K562 (cell line): ENCODE data around the gene COL4A2. TPM values are rescaled to one million over a fixed set of nuclear protein-coding genes. Genes with fewer than 3 reads are reported as not detected.

ENCODE experiments used
- CREBBP ChIP-seq: IDR thresholded peaks from one replicate; pipeline ENCODE4 v1.6.1; 2012; ENCODE audit warnings: low read depth, mild to moderate bottlenecking, control low read depth, inconsistent platforms, low read length
- DEAF1 ChIP-seq: fragments of 450-650 bp; formaldehyde crosslinking; IDR thresholded peaks from 2 replicates; pipeline ENCODE4 v1.4.0; 2020; ENCODE audit warnings: mild to moderate bottlenecking, moderate library complexity
- ERF ChIP-seq: fragments of 450-650 bp; formaldehyde crosslinking; IDR thresholded peaks from 2 replicates; pipeline ENCODE4 v1.4.0; 2020; ENCODE audit warnings: mild to moderate bottlenecking, mixed read lengths
- IFI16 ChIP-seq: fragments of 250-450 bp; sonication (Bioruptor Pico); IDR thresholded peaks from 2 replicates; pipeline ENCODE4 v2.1.2; 2022; ENCODE audit warnings: mild to moderate bottlenecking, inconsistent platforms
- MTA2 ChIP-seq: fragments of 450-650 bp; IDR thresholded peaks from 2 replicates; pipeline ENCODE4 v1.6.1; 2016; ENCODE audit warnings: low read depth
- RB1 ChIP-seq: fragments of 450-650 bp; IDR thresholded peaks from 2 replicates; pipeline ENCODE4 v1.6.1; 2017; ENCODE audit warnings: low read depth, mild to moderate bottlenecking
- RBM14 ChIP-seq: fragments of 200-400 bp; formaldehyde crosslinking; IDR thresholded peaks from 2 replicates; pipeline ENCODE4 v1.6.1; 2018; ENCODE audit warnings: low read depth, mild to moderate bottlenecking, low read length, moderate library complexity, borderline replicate concordance; ENCODE audit not compliant: insufficient read depth
- RBM34 ChIP-seq: fragments of 200-400 bp; formaldehyde crosslinking; IDR thresholded peaks from 2 replicates; pipeline ENCODE4 v1.6.1; 2018; ENCODE audit warnings: low read length, borderline replicate concordance; ENCODE audit not compliant: insufficient read depth
- SAP30 ChIP-seq: fragments of 200-600 bp; sonication (generic); IDR thresholded peaks from 2 replicates; pipeline ENCODE4 v1.6.1; 2012; ENCODE audit warnings: borderline replicate concordance, low read depth, mild to moderate bottlenecking, moderate library complexity, low read length, control low read depth, inconsistent platforms; ENCODE audit not compliant: insufficient read depth, poor library complexity, severe bottlenecking
- SLC30A9 ChIP-seq: fragments of 250-450 bp; sonication (Bioruptor Pico); IDR thresholded peaks from 2 replicates; pipeline ENCODE4 v1.8.0; 2022; ENCODE audit warnings: mild to moderate bottlenecking, moderate library complexity
- ZBTB40 ChIP-seq, 2 experiments: fragments of 450-650 bp in 1 of 2; sonication (generic) in 1 of 2; formaldehyde crosslinking in 1 of 2; IDR thresholded peaks; 2 replicates each; pipeline versions ENCODE4 v1.7.1 to v1.9.0; 2016 to 2022; ENCODE audit warnings: inconsistent platforms in 1 of 2, mild to moderate bottlenecking in 1 of 2, missing genetic modification reagents in 1 of 2
- ZBTB9 ChIP-seq: fragments of 450-650 bp; formaldehyde crosslinking; IDR thresholded peaks from 2 replicates; pipeline ENCODE4 v1.4.0; 2020; ENCODE audit warnings: mild to moderate bottlenecking, moderate library complexity
- ZEB2 ChIP-seq: fragments of 450-650 bp; IDR thresholded peaks from 2 replicates; pipeline ENCODE4 v1.6.1; 2016
- ZFP36 ChIP-seq: fragments of 150-350 bp; IDR thresholded peaks from 2 replicates; pipeline ENCODE4 v1.6.1; 2018; ENCODE audit warnings: low read length, low read depth; ENCODE audit not compliant: partially characterized antibody
- ZNF263 ChIP-seq: sonication (generic); formaldehyde crosslinking; IDR thresholded peaks from 2 replicates; pipeline ENCODE4 v1.8.0; 2022; ENCODE audit warnings: mild to moderate bottlenecking, missing genetic modification reagents, borderline replicate concordance
- polyA plus RNA-seq, 8 experiments: library from polyadenylated mRNA; depleted of rRNA in 4 of 8; stranded (reverse) in 5 of 8; unstranded in 3 of 8; fragments of >200 nt; fragmentation: Nextera tagmentation in 2 of 8; fragmentation: Illumina TruSeq in 1 of 8; extraction: Ambion mirVana in 2 of 8; extraction: Trizol in 1 of 8; gene quantifications; 2 replicates each; pipeline versions ENCODE4 v1.2.1 to v1.2.3, GENCODE V29; 2011 to 2014; ENCODE audit warnings: inconsistent platforms in 1 of 8, missing spikeins in 1 of 8
- total RNA-seq, 7 experiments: library from RNA; depleted of rRNA in 6 of 7; stranded (reverse); fragments of >200 nt in 6 of 7; fragmentation: Illumina TruSeq in 2 of 7; extraction: Trizol in 2 of 7; gene quantifications; 2 replicates each; pipeline versions ENCODE4 v1.2.1 to v1.2.3, GENCODE V29; 2011 to 2021; ENCODE audit warnings: low replicate concordance in 1 of 7

The COL4A2 gene
- total and polyA plus RNA-seq, 9 of the 15 experiments (the other 6 are each of a cell fraction or from before 2014, with no cell fraction given): 0.13 to 15.2 (median 8.1) TPM

GRCh38 chr13:110457361-110457760 lies 150.3 kb downstream of the COL4A2 start (continued):
- TF ChIP-seq ZBTB40 (IDR thresholded peaks at IDR 0.05): no peak
- no peak for TF ChIP-seq ZBTB40 (CRISPR knock-in tag; IDR thresholded peaks at IDR 0.05)
- TF ChIP-seq MTA2: no peak
- no peak for TF ChIP-seq SLC30A9 (CRISPR knock-in tag)
- TF ChIP-seq RB1: no peak
- TF ChIP-seq ZEB2: no peak
- no peak for TF ChIP-seq ZNF263 (CRISPR knock-in tag)
- TF ChIP-seq ERF (CRISPR knock-in tag): no peak
- no peak for TF ChIP-seq RBM34
- TF ChIP-seq ZBTB9 (CRISPR knock-in tag): no peak
- no peak for TF ChIP-seq DEAF1 (CRISPR knock-in tag)
- TF ChIP-seq RBM14: no peak
- TF ChIP-seq IFI16 (CRISPR knock-in tag): no peak
- no peak for TF ChIP-seq SAP30
- TF ChIP-seq CREBBP: no peak
- no peak for TF ChIP-seq ZFP36
